HG03432 (cell line): Measurements from ENCODE around the gene DIAPH2.

Source experiments
- ATAC-seq: cut with Tn5 transposase; IDR thresholded peaks from one replicate; pipeline ENCODE4 v1.9.1; 2021; ENCODE audit warnings: mild to moderate bottlenecking, moderate library complexity; ENCODE audit not compliant: unreplicated experiment

Gene DIAPH2

DNA sequence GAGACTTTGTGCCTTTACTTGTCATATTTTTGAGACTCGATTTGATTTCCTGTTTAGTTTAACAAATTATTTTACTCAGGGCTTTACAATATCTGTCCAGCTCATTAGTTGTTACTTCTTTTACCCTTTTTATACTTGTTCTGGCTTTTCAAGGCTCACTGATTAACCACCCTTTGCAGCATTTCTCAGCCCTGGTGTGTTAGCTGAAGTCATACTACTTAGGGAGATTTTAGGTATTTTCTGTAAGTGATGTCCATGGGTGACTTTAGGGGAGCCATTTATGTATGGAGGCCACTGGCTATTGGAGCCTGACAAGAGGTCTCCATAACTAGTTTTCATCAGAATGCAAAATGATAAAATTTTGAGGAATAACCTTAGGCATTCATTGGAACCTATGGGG is 346.3 kb downstream of the DIAPH2 start:
- no peak for ATAC-seq

DNA sequence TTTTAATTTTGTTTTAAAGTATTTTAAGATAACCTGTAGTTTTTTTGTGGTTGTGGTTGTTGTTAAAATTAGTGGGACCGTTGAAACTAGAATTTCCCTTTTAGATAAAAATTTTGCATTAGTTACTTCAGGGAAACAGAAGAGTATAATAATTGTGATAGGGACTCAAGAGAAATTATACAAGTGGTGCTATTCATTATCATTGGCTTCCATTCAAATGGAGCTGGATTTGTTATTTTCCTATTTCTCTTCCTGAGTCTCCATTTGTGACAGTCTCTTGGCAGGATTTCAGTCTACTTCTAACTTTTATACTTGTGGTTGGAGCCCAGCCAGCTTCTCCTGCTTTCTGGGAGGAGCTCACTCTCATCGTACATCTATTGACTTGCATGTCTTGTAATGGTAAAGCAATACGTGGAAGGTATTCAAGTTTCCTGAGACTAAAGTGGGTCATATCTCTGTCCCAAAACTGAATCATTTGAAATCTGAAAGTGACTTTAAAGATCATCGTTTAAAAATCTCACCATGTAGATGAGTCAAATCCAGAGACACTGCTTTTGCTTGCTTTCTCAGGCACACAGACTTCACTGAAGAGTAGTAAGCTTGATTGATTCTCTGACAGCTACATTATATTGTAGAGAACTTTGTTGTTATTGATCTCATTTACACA is 354.9 kb downstream of the DIAPH2 start:
- ATAC-seq = peak; percentile 95

DNA sequence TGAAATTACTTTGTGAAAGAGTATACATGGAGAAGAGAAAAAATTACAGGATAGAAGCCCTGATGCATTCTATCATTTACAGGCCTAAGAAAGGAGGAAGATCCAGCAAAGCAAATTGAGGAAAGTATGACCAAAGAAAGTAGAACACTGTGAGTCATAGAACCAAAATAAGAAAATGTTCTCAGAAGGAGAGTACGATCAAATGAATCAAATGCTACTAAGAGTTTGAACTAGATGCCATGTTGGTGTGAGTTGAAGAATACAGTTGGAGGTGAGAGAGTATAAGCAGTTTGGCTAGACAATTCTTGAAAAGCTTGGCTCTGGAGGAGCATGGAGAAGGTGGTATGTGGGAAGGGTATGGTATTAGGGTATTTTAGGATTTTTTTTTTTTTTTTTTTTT is 360.8 kb downstream of the DIAPH2 start:
- ATAC-seq = no peak

DNA sequence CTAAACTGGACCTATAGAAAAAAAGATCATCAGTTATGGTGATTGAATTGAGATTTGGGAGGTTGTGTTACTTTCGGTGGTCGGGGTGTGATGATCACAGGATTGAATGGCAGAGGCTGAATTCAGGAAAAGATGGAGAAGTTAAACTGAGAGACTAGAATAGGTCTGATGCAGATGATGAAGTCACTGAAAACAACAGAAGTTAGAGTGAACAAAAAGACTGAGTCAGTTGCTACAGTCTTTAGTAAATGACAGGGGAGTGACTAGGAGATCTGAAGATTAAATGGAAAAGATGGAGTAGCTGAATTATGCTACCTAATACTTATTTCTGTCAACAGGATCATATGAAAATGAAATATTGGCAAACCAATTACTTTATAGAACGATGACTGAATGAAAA is 362.2 kb downstream of the DIAPH2 start:
- no peak for ATAC-seq

DNA sequence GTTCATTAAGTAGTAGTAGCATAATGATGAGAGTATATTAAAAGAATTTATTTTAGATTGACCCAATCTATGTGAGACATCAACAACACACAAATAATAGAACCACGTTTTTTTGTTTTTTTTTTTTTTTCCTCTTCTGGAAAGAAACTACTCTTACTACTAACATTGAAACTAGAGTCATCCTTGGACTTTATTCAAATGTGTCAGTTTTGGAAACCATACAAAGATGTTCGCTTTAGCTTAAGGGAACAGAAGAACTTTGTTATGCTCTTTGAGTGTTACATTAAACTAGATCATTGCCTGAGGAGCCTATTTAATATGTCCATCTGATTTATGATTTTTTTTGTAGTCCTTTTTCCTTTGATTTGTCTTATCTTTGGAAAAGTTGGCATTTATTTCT is 365.8 kb downstream of the DIAPH2 start:
- no peak for ATAC-seq

DNA sequence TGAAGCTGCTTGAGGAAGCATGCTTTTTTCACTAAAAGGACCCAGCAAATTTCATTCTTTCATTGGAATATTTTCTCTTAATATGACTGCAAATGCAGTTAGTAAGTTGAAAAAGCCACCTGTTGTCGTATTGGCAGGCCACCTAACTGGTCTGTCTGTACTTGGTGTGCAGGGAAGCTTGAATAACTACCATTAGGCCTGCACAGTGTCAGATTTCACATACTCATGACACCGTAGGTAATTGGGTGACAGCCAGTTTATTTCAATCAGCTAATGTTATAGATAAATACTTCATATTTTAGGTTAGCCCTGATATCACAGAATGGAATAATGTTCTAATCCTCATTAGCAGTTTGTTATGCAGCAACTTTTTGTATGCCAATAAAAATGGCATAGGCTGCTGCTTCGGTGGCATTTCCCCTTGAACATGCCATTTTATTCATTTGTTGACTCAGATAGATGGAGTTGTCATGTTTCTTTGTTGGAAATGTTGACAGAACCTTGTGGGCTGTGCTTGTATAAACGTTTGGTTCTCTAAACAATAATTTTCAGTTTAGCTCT is 372.8 kb downstream of the DIAPH2 start:
- no peak for ATAC-seq

DNA sequence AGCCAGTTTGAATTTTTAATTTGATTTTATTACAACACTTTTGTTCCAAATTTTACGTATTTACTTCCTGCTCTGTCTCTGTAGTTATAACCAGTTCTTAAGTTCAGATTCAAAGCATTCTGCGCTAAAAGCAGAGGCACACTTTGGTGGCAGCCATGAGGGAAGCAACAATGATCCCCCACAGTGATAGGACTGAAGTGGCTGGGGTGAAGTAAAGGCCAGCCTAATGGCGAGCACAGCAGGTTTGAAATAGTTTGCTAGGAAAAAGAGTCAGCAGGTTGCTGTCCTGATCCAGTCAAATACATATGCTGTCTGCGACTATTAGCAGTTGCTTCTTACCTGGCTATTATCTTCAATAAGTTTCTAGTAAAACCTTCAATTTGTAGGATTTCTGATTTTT is 375.4 kb downstream of the DIAPH2 start:
- no peak for ATAC-seq

DNA sequence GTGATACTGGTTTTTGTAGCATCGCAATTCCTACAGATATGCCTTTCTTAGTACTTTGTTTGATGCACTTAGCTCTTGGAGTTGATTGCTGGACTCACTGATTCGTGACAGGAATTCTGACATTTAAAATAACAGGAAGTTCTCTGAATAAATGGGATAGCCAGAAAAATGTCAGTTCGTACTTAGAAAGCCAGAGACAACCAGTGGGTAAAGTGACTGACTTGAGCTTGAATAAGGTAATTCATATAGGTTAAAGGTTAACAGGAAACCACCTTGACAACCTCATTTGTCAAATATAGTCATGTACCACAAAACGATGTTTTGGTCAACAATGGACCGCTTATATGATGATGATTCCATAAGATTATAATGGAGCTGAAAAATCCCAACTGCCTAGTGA is 380.4 kb downstream of the DIAPH2 start:
- no peak for ATAC-seq

DNA sequence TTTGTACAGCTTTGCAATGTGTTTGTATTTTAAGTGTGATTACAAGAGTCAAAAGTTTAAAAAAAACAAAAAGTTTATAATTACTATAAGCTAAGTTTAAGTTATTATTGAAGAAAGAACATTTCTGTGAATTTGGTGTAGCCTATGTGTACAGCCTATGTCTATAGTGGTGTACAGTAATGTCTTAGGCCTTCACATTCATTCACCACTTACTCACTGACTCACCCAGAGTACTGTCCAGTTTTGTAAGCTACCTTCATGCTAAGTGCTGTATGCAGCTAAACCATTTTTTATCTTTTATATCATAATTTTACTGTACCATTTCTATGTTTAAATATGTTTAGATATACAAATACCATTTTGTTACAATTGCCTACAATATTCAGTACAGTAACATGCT is 381.3 kb downstream of the DIAPH2 start:
- no peak for ATAC-seq

DNA sequence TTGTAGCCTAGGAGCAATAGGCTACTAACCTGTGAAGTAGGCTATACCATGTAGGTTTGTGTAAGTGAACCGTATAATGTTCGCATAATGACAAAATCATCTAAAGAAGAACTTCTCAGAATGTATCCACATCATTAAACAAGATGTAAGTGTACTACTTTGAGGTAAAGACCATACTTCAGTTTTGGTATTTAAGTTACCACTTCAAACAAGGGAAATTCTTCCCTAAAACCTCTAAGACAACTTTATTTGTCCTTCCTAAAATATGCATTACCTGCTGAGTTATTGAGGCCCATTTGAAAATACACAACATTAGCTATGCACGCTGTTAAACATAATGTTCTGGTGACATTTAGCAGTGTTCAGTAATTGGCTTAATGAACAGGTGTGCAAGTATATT is 381.7 kb downstream of the DIAPH2 start:
- ATAC-seq = no peak

DNA sequence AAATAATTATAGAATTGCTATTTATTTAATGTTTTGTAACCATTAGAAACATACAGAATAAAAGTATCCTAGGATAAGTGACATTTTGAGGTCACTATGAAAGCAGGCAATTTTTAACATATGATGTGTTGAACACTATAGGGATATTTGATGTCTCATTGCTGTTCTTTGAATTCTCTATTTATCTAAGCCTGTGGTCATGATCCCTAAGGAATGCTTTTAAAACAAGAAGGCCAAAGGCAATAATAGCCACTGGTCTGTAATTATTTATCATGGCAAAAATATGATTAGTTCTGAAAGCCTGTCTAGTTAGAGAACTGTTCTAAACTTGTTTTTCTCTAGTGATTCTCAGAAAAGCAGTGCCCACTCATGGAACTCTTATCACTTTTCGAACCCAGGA is 385.7 kb downstream of the DIAPH2 start:
- ATAC-seq = no peak

DNA sequence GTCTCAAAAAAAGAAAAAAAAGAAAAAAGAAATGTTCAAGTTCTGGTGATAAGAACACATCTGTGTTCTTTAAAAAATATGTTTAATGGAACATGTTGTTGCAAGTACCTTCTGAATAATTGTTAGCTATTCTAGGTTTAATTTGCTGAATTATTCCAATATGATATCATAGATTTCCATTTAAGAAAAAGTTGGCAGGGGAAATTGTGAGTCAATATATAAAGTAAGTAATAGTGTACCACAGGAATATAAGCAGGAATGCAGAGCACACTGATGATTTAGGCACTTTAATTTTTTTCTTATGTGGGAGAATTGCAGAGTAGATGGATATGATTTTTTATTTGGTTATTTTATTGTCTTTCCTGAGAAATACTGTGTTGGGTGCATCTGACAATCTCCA is 389.8 kb downstream of the DIAPH2 start:
- no peak for ATAC-seq

DNA sequence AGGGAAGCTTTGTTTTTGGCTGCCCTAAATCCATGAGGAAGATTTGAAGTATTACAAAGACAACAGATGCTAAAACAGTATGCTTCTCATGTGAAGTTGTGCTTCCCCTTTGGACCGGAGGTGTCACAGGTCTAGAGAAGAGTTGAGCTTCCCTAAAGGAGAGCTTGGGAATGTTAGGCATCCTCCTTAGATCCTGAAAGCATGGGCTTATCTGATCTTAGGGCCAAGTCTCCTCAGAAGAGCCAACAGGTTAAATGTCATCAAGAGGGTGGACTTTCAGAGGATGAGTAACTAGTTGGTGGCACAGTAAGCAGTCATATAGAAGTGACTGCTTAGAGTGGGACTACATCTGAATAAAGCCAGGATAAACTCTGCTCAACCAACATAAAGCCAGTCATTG is 404.5 kb downstream of the DIAPH2 start:
- no peak for ATAC-seq

DNA sequence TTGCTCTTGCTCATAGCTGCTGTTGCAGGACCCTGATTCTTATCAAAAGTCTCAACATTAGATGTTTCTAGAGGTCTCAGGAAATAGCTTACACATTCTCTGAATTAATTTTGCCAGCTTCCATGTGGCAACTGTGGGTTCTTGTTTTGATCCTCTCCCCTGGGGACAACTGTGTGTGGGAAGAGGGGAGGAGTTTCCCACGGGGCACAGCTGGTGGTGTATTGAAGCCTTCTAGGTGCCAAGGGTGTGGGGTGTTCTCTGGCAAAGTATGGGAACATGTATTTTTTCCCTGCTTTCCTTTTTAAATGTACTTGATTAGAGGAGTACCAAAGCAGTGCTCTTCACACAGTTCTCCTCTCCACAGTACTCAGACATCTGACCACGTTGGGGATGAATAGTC is 411.7 kb downstream of the DIAPH2 start:
- ATAC-seq = no peak

DNA sequence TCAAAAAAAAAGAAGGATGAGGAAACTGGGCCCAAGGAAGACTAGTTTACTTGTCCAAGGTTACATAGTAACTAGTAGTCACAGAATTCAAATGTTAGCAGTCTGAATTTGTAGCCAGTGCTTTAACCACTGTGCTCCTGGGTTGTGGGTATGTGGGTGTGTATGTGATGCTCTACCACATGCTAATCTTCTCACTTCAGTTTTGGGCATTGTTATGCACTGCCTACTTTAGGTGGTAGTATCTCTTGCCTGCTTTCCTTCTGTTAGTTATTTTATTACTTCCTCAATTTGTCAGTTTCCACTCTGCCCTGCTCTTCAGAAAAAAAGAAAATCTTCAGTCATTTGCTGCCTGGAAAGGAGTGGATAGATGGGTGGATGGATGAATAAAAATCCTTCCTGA is 418.3 kb downstream of the DIAPH2 start:
- ATAC-seq = no peak

DNA sequence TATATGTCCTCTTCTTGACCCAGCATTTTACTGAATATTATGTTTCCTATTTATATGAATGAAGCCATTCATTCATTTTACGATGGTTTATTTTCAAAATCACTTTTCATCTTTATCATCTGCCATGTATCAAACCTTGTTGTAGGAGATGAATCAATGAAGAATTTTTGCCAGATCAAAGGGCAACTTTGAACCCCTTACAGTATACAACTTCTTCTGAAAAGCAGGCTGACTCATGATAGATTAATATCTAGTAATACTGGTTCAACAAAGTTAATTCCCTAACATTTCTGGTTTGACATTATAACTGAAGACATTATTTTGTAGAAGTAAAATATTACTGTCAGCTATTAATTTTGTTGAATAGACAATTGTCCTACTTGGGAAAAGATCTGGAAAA is 425.1 kb downstream of the DIAPH2 start:
- ATAC-seq = no peak

DNA sequence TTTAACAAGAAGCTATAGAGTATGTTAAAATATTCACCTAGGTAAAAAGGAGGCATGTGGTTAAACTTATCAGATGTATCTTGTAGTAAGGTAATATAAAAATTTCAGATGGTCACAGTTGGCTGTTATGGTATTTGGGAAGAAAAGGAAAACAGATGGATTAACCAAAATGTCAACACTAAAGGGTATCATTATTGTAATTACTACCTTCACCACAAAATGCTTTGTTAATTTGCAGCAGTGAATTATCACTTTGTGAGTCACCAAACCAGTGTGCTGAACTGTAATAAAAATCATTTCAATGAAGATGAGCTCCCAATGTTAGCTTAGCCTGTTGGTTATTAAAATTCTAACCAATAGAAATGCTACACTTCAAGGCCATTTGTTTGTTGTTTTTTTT is 432.9 kb downstream of the DIAPH2 start:
- no peak for ATAC-seq

DNA sequence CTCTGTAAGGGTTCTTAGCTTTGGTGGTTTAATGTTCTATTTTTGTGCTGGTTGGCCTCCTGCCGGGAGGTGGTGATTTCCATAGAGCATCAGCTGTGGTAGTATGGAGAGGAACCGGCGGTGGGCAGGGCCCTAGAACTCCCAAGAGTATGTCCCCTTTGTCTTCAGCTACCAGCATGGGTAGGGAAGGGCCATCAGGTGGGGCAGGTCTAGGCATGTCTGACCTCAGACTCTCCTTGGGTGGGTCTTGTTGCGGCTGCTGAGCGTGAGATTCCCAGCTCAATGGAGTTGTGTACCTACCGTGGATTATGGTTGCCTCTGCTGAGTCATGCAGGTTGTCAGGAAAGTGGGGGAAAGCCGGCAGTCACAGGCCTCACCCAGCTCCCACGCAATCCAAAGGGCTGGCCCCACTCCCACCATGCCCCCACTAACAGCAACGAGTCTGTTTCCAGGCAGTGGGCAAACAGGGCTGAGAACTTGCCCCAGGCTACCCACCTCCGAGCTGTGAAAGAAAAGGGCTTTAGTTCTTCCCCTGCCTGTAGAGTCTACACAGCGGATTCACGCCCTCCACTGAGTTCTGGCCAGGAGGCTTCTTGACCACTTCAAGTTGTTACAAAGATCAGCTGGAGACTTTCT is 434.9 kb downstream of the DIAPH2 start:
- no peak for ATAC-seq

DNA sequence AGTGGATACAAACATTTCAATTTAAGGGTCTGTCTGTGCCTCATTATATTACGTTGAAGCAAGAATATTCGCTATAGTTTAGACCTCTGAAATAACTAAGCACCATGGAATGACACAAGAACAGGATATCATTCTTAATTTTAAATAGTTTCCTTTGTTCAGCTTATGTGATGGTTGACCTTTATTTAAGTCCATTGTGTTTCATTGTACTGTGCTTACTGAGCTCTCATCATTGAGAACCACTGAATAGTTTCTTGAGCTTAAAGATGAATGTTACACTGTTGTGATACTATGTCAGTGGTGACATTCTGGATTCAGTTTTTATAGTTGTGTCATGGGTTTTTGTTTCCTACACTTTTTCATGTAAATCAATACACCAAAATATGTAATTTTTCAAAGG is 438.4 kb downstream of the DIAPH2 start:
- ATAC-seq = no peak

DNA sequence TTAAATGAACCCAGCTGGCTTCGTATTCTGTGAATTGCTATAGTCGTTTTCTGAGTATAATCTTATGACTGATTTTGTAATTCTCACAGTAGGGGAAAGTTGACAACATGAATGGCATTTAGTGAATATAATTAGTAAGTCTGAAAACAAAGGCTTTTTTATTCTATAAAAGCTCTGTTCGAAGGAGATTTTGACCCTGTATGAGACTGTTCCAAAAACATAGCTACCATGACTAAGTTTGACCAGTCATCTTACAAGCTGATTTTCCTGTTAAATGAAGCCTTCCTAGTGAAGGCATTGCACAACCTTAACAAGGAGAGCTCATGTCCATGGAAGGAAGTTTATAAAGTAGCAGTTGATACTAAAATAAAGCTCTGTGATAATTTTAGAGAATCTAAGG is 441.4 kb downstream of the DIAPH2 start:
- ATAC-seq = no peak

DNA sequence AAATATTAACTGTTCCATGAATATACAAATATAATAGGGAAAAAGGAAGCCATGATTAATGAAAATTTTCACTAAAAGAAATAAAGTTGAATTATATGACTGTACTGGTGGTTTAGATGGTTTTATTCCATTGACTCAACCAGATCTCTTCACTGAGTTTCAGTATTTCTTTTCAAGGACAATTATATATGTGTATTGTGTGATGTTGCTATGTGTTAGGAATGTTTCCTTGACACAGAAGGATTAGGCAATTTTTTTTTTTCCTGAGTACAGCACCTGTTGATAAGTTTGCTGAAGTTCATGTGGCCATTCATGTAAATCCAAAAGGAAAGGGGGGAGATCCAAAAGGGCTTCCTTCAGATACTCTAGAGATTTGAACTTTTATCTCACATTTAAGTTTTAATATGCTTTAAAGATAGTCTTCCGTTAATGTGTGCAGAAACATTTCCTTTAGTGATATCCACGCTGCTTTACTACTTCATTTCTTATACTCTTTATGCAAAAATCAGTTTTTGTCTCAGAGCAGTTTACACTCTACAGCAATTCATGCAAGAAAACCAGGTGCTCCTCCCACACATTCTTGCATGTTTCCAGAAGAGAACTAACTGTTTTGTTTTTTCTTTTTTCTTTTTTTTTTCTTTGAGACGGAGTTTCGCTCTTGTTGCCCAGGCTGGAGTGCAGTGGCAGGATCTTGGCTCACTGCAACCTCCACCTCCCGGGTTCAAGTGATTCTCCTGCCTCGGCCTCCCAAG is 448.2 kb downstream of the DIAPH2 start:
- peak; percentile 43 for ATAC-seq

DNA sequence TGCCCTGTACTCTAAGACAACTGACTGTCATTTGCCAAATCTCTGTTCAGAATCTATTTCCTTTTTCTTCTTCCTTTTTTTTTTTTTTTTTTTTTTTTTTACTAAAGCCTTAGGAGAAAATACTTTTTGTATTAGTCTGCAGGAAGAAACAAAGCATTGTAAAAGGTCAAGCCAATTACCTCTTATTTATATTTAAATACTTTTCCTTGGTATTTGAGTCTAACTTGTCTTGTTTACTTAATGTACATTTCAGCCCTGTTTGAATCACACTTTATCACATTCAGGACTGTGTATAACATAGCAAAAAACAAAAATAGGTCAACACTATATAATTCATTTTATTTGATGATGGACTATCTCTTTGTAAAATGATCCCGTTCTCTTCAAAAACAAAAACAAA is 461.3 kb downstream of the DIAPH2 start:
- no peak for ATAC-seq
